WTC11 (cell line): Measurements from ENCODE around the gene ITGA11. TPM values are rescaled to one million over a fixed set of nuclear protein-coding genes. Genes with fewer than 3 reads are reported as not detected.

Experiments used
- ATAC-seq: fragments of 200-7000 bp; cut with Tn5 transposase; 2 replicates; pipeline ENCODE4 v1.10.0; 2021; ENCODE audit warnings: mild to moderate bottlenecking, moderate library complexity
- CTCF ChIA-PET: fragments of 300-600 bp; sonication (Branson Sonifier 250); formaldehyde crosslinking; loops from one replicate; lab custom pipeline; 2021; ENCODE audit warnings: antibody characterized with exemption; lab: Charles Lee
- POLR2A ChIA-PET: fragments of 350-600 bp; sonication (Branson Sonifier 250); formaldehyde crosslinking; loops from one replicate; lab custom pipeline; 2021; ENCODE audit warnings: antibody characterized with exemption; lab: Charles Lee
- DNase-seq: peaks from one replicate; pipeline ENCODE4 v3.0.0; 2021; ENCODE audit warnings: low spot score
- H3K27ac Mint-ChIP-seq: 2 replicates; pipeline ENCODE4 v1.8.0; 2021; ENCODE audit warnings: mixed read lengths
- H3K27me3 Mint-ChIP-seq: 2 replicates; pipeline ENCODE4 v1.8.0; 2021; ENCODE audit warnings: low read depth, mild to moderate bottlenecking, moderate library complexity, mixed read lengths
- H3K36me3 Mint-ChIP-seq: 2 replicates; pipeline ENCODE4 v1.8.0; 2021; ENCODE audit warnings: mixed read lengths
- H3K4me1 Mint-ChIP-seq: 2 replicates; pipeline ENCODE4 v1.8.0; 2022; ENCODE audit warnings: mixed read lengths
- H3K4me3 Mint-ChIP-seq: 2 replicates; pipeline ENCODE4 v1.8.0; 2021; ENCODE audit warnings: mild to moderate bottlenecking, moderate library complexity, mixed read lengths
- H3K9me3 Mint-ChIP-seq: 2 replicates; pipeline ENCODE4 v1.8.0; 2021; ENCODE audit warnings: mixed read lengths
- ATF1 ChIP-seq: sonication (generic); formaldehyde crosslinking; IDR thresholded peaks from 2 replicates; pipeline ENCODE4 v1.8.1; 2023; ENCODE audit warnings: mild to moderate bottlenecking, moderate library complexity, missing genetic modification reagents
- EMX1 ChIP-seq: fragments of 250-450 bp; sonication (Bioruptor Pico); IDR thresholded peaks from 2 replicates; pipeline ENCODE4 v1.8.0; 2021; ENCODE audit warnings: mild to moderate bottlenecking
- ETV6 ChIP-seq: sonication (generic); formaldehyde crosslinking; IDR thresholded peaks from 2 replicates; pipeline ENCODE4 v1.8.1; 2022; ENCODE audit warnings: mild to moderate bottlenecking, missing genetic modification reagents
- HMGA2 ChIP-seq: fragments of 250-450 bp; sonication (Bioruptor Pico); IDR thresholded peaks from 2 replicates; pipeline ENCODE4 v1.4.0; 2021; ENCODE audit warnings: mild to moderate bottlenecking, moderate library complexity
- HMGXB4 ChIP-seq: sonication (generic); formaldehyde crosslinking; IDR thresholded peaks from 2 replicates; pipeline ENCODE4 v1.8.1; 2023; ENCODE audit warnings: mild to moderate bottlenecking, moderate library complexity, missing genetic modification reagents
- IRF1 ChIP-seq: sonication (generic); formaldehyde crosslinking; IDR thresholded peaks from 2 replicates; pipeline ENCODE4 v1.8.0; 2023; ENCODE audit warnings: missing genetic modification reagents
- JAZF1 ChIP-seq: fragments of 250-450 bp; sonication (Bioruptor Pico); IDR thresholded peaks from 2 replicates; pipeline ENCODE4 v1.9.0; 2021; ENCODE audit warnings: moderate library complexity, mild to moderate bottlenecking, inconsistent platforms
- JUN ChIP-seq: sonication (generic); formaldehyde crosslinking; IDR thresholded peaks from 2 replicates; pipeline ENCODE4 v1.8.0; 2023; ENCODE audit warnings: mild to moderate bottlenecking, missing genetic modification reagents
- KAT7 ChIP-seq: sonication (generic); formaldehyde crosslinking; IDR thresholded peaks from 2 replicates; pipeline ENCODE4 v1.8.1; 2023; ENCODE audit warnings: missing genetic modification reagents, mild to moderate bottlenecking, borderline replicate concordance
- MLX ChIP-seq: sonication (generic); formaldehyde crosslinking; IDR thresholded peaks from 2 replicates; pipeline ENCODE4 v1.8.1; 2023; ENCODE audit warnings: mild to moderate bottlenecking, missing genetic modification reagents, moderate library complexity
- NFATC4 ChIP-seq: fragments of 250-450 bp; sonication (Bioruptor Pico); IDR thresholded peaks from 2 replicates; pipeline ENCODE4 v1.9.0; 2021; ENCODE audit warnings: mild to moderate bottlenecking
- OVOL2 ChIP-seq: fragments of 250-450 bp; sonication (Bioruptor Pico); IDR thresholded peaks from 2 replicates; pipeline ENCODE4 v1.9.0; 2021; ENCODE audit warnings: mild to moderate bottlenecking, borderline replicate concordance
- SMAD3 ChIP-seq: sonication (generic); formaldehyde crosslinking; IDR thresholded peaks from 2 replicates; pipeline ENCODE4 v1.8.0; 2022; ENCODE audit warnings: missing genetic modification reagents, mild to moderate bottlenecking, borderline replicate concordance
- SOX15 ChIP-seq: fragments of 250-450 bp; sonication (Bioruptor Pico); IDR thresholded peaks from 2 replicates; pipeline ENCODE4 v1.9.0; 2021; ENCODE audit warnings: mild to moderate bottlenecking
- STAT6 ChIP-seq: sonication (generic); formaldehyde crosslinking; conservative IDR thresholded peaks from 2 replicates; pipeline ENCODE4 v1.8.1; 2023; ENCODE audit warnings: mild to moderate bottlenecking, low read depth, missing genetic modification reagents, moderate library complexity
- TCF7 ChIP-seq: sonication (generic); formaldehyde crosslinking; IDR thresholded peaks from 2 replicates; pipeline ENCODE4 v1.8.0; 2022; ENCODE audit warnings: mild to moderate bottlenecking, low read depth, missing genetic modification reagents, moderate library complexity
- TEAD1 ChIP-seq: sonication (generic); formaldehyde crosslinking; IDR thresholded peaks from 2 replicates; pipeline ENCODE4 v1.8.0; 2022; ENCODE audit warnings: mild to moderate bottlenecking, missing genetic modification reagents
- TP53 ChIP-seq: sonication (generic); formaldehyde crosslinking; IDR thresholded peaks from 2 replicates; pipeline ENCODE4 v1.8.1; 2023; ENCODE audit warnings: mild to moderate bottlenecking, missing genetic modification reagents
- USF1 ChIP-seq: sonication (generic); formaldehyde crosslinking; IDR thresholded peaks from 2 replicates; pipeline ENCODE4 v1.8.0; 2022; ENCODE audit warnings: mild to moderate bottlenecking, missing genetic modification reagents
- ZBTB43 ChIP-seq: sonication (generic); formaldehyde crosslinking; IDR thresholded peaks from 2 replicates; pipeline ENCODE4 v1.8.1; 2023; ENCODE audit warnings: mild to moderate bottlenecking, missing genetic modification reagents
- ZMAT4 ChIP-seq: fragments of 250-450 bp; sonication (Bioruptor Pico); IDR thresholded peaks from 2 replicates; pipeline ENCODE4 v1.9.0; 2021; ENCODE audit warnings: mild to moderate bottlenecking
- ZNF532 ChIP-seq: fragments of 250-450 bp; sonication (Bioruptor Pico); IDR thresholded peaks from 2 replicates; pipeline ENCODE4 v1.9.0; 2021; ENCODE audit warnings: mild to moderate bottlenecking, borderline replicate concordance
- total RNA-seq: library from RNA; stranded (reverse); gene quantifications from 3 replicates; pipeline ENCODE4 v1.2.3, GENCODE V29; 2021

ITGA11 gene
- total RNA-seq, 1 experiment from 2014 or later = 0.15 TPM

- TF ChIP-seq STAT6 (CRISPR knock-in tag) = no peak
- TF ChIP-seq KAT7 (CRISPR knock-in tag) = no peak
- no peak for TF ChIP-seq ZNF532 (CRISPR knock-in tag)
- no peak for TF ChIP-seq JUN (CRISPR knock-in tag)
- no peak for TF ChIP-seq OVOL2 (CRISPR knock-in tag)
- no peak for TF ChIP-seq HMGA2 (CRISPR knock-in tag)
- no peak for TF ChIP-seq USF1 (CRISPR knock-in tag)
- TF ChIP-seq HMGXB4 (CRISPR knock-in tag) = no peak
- no peak for TF ChIP-seq TP53
Measured at GRCh38 chr15:68371160-68371559, 60.8 kb downstream of the ITGA11 start (continued).

GRCh38 chr15:68370768-68371151, 61.2 kb downstream of the ITGA11 start:
- no peaks in the 10 kb centered on the region for H3K9me3 Mint-ChIP-seq
- H3K4me3 Mint-ChIP-seq = no peak overlapping the region
- ChIA-PET POLR2A (no interaction called here), CTCF (interaction anchor here (0.8 to 2.1 kb wide), 2 partner anchors 65 to 66 kb away, joined by 3 to 9 read pairs; no protein-coding TSS in a partner anchor)
- H3K36me3 Mint-ChIP-seq = no peaks in the 10 kb centered on the region
- ATAC-seq (no peak), DNase-seq (no peak)
- TF ChIP-seq JUN (CRISPR knock-in tag) (no peak), TEAD1 (CRISPR knock-in tag) (no peak), EMX1 (no peak), JAZF1 (CRISPR knock-in tag) (no peak), TCF7 (CRISPR knock-in tag) (no peak), NFATC4 (CRISPR knock-in tag) (no peak), MLX (CRISPR knock-in tag) (no peak), ATF1 (CRISPR knock-in tag) (no peak), ZMAT4 (no peak), SOX15 (CRISPR knock-in tag) (no peak), IRF1 (CRISPR knock-in tag) (no peak), ETV6 (CRISPR knock-in tag) (no peak), SMAD3 (CRISPR knock-in tag) (no peak), ZBTB43 (CRISPR knock-in tag) (no peak), HMGA2 (CRISPR knock-in tag) (no peak)
- no peak overlapping the region for H3K27ac Mint-ChIP-seq
- peaks cover 6% of the 10 kb centered on the region for H3K4me1 Mint-ChIP-seq
- no peaks in the 10 kb centered on the region for H3K27me3 Mint-ChIP-seq
